ENCODE data around the gene CYB561.

DNA sequence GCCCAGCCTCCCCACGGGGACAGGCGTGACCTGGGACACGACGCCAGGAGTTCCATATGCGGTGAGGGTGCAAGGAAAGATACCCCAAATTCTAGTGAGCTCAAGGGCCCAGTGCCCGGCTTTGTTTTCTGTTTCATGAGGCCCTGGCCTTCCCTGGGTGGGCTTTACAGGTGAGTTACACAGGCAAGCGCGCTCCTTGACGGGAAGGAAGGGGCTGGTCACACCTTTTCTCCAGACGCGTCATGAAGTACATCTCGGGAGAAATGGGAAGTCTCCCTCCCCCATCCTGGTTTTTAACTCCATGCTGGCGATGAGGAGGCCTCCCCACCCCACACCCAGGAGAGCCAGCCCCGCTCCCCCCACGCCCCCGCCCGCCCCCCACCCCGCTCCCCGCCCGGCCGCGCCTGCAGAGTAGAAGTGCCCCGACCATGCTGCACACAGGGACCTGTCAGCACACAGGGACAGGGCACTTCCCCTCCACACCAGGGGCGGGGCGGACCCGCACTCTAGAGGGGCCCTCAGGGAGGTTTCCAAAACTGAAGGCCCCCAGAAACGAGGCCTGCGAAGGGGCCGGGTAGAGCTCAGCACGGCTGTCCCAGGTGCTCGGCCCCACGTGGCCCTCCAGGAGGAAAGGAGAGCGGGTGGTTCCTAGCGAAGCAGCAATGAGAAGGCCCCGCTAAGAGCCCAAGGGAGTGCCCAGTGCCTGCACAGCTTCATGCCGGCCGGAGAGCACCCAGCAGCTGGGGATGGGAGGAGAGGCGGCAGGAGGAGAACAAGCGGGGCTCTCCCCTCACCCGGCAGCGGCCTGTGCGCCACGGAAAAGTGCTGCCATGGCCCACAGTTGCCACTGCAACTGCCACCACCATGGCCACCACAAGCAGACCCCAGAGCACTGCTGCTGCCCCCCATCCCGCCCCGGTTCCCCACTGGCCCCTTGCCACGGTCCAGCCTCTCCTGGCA, 7.7 kb downstream of the CYB561 start:
- TF ChIP-seq TP53 (CRISPR knock-in tag; IDR thresholded peaks at IDR 0.05) (no peak), ZNF232 (CRISPR knock-in tag; IDR thresholded peaks at IDR 0.05) (no peak)

Measured in WTC11 (cell line).